ENCODE measurements around the gene MPC2. TPM values are rescaled to one million over a fixed set of nuclear protein-coding genes. Genes with fewer than 3 reads are reported as not detected.

The MPC2 gene
- total RNA-seq, 2 donors from 2014 or later = 19.4 to 21.5 TPM

DNA sequence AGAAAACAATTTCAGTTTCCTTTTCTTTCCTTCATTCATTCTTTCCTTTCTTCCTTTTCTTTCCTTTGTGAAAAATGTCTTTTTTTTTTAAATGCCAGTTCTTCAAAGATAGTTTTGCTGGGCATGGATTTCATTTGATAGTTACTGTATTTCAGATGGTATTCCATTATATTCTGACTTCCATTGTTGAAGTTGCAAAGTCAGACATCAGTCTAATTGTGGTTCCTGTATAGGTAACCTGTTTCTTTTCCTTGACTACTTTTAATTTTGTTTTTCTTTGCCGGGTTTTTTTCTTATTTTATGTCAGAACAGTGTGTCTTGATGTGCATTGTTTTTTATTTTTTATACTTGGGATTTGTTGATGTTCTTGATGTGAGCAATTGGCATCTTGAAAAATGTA lies 40.4 kb upstream of the MPC2 start:
- DNase-seq = no peak
- Histone ChIP-seq H3K9me3 (no peaks in the 10 kb centered on the region), H3K27me3 (no peaks in the 10 kb centered on the region), H3K4me1 (no peaks in the 10 kb centered on the region), H3K27ac (no peak overlapping the region), H3K4me3 (no peak overlapping the region), H3K36me3 (replicated peaks in 1 of 2; ENCODE audit: insufficient read depth in 1 of 2, low read depth in 2 of 2) (peaks cover 0 to 2% of the 10 kb centered on the region in 2 donors)
- no peak for ATAC-seq
- intact Hi-C loops (cut with DNase I) = no loop called here
- WGBS, 2 donors = 95 to 96% methylated on average over 1 of the region's 1 CpG
- TF ChIP-seq CTCF (IDR thresholded peaks at IDR 0.05) (no peak), POLR2A (IDR thresholded peaks at IDR 0.05) (no peak)

DNA sequence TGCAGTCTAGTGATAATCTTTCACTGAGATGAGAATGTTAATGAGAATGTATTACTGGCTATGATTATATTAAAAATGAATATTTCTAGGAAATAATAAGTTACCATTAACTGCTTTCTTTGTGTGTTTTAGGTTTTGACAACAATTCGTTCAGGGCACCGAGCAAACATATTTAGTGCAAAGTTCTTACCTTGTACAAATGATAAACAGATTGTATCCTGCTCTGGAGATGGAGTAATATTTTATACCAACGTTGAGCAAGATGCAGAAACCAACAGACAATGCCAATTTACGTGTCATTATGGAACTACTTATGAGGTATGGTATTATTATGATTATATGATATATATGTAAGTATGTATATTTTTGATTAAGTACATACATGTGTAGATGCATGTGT lies 37.8 kb upstream of the MPC2 start:
- no peak for ATAC-seq
- Histone ChIP-seq H3K4me3 (no peak overlapping the region), H3K27ac (no peak overlapping the region), H3K4me1 (no peaks in the 10 kb centered on the region), H3K27me3 (no peaks in the 10 kb centered on the region), H3K36me3 (replicated peaks in 1 of 2; ENCODE audit: insufficient read depth in 1 of 2, low read depth in 2 of 2) (peaks cover 0 to 2% of the 10 kb centered on the region in 2 donors), H3K9me3 (no peaks in the 10 kb centered on the region)
- intact Hi-C loops (cut with DNase I) = no loop called here
- no peak for TF ChIP-seq CTCF (IDR thresholded peaks at IDR 0.05)
- TF ChIP-seq POLR2A (IDR thresholded peaks at IDR 0.05) = no peak
- 49 to 55% methylated on average over 4 of the region's 4 CpGs for WGBS, 2 donors
- no peak for DNase-seq

DNA sequence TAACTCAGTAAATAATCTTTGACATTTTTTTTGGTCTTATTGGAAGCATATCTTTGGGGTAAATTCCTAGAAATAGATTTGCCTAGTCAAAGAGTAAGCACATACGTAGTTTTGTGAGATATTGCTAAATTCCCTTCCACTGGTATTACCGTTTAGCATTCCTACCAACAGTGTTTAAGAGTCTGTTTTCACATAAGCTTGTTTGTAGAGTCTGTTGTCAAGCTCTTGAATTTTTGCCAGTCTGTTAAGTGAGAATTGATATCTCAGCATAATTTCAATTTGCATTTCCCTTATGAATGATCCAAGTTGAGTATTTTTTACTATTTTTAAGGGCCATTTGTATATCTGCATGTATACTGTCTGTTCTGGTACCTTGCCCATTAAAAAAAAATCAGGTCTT lies 37.0 kb upstream of the MPC2 start:
- no peak for TF ChIP-seq POLR2A (IDR thresholded peaks at IDR 0.05)
- no peak for TF ChIP-seq CTCF (IDR thresholded peaks at IDR 0.05)
- intact Hi-C loops (cut with DNase I) = no loop called here
- 54 to 63% methylated on average over 2 of the region's 2 CpGs for whole genome bisulfite sequencing, 2 donors
- no peaks in the 10 kb centered on the region for H3K9me3 ChIP-seq
- H3K4me3 ChIP-seq = no peak overlapping the region
- ATAC-seq (no peak), DNase-seq (no peak)
- no peak overlapping the region for H3K27ac ChIP-seq
- peaks cover 0 to 2% of the 10 kb centered on the region in 2 donors for H3K36me3 ChIP-seq (replicated peaks in 1 of 2; ENCODE audit: insufficient read depth in 1 of 2, low read depth in 2 of 2)
- no peaks in the 10 kb centered on the region for H3K27me3 ChIP-seq
- no peaks in the 10 kb centered on the region for H3K4me1 ChIP-seq

- no peaks in the 10 kb centered on the region for H3K36me3 ChIP-seq (replicated peaks in 1 of 2; ENCODE audit: insufficient read depth in 1 of 2, low read depth in 2 of 2)
- TF ChIP-seq POLR2A (IDR thresholded peaks at IDR 0.05) (no peak), CTCF (IDR thresholded peaks at IDR 0.05) (no peak)
- 56 to 66% methylated on average over 3 of the region's 3 CpGs for WGBS, 2 donors
- peaks cover 11% of the 10 kb centered on the region for H3K4me1 ChIP-seq
- intact Hi-C loops (cut with DNase I) = no loop called here
- no peak overlapping the region for H3K4me3 ChIP-seq
- DNase-seq = no peak
- H3K27me3 ChIP-seq = no peaks in the 10 kb centered on the region
- H3K9me3 ChIP-seq = no peaks in the 10 kb centered on the region
- H3K27ac ChIP-seq = no peak overlapping the region
- ATAC-seq = no peak
Observed at GRCh38 chr1:167968569-167968968, 31.7 kb upstream of the MPC2 start.

DNA sequence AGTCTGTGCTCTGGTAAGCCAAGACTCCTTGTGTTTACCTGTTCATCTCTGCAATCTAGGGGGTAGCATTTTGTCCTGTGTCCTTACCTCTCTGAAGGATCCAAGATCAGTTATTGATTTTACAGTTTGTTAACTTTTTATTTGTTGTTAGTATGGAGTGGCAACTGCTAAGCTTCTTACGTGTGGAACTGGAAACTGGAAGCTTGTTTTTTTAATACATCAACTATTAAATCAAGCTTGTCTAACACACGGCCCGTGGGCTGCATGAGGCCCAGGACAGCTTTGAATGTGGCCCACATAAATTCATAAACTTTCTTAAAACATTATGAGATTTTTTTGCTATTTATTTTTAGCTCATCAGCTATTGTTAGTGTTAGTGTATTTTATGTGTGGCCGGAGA lies 29.2 kb upstream of the MPC2 start:
- WGBS, 2 donors = 39 to 42% methylated on average over 4 of the region's 4 CpGs

More for the DNA sequence above, 29.2 kb upstream of the MPC2 start:
- H3K27ac ChIP-seq = no peak overlapping the region
- H3K4me3 ChIP-seq = no peak overlapping the region
- DNase-seq = no peak
- no peaks in the 10 kb centered on the region for H3K9me3 ChIP-seq
- H3K27me3 ChIP-seq = no peaks in the 10 kb centered on the region
- peaks cover 11% of the 10 kb centered on the region for H3K4me1 ChIP-seq
- TF ChIP-seq CTCF (IDR thresholded peaks at IDR 0.05) (no peak), POLR2A (IDR thresholded peaks at IDR 0.05) (no peak)
- no peaks in the 10 kb centered on the region for H3K36me3 ChIP-seq (replicated peaks in 1 of 2; ENCODE audit: insufficient read depth in 1 of 2, low read depth in 2 of 2)
- no peak for ATAC-seq
- intact Hi-C loops (cut with DNase I) = no loop called here

Data from body of pancreas (tissue), 4 donors.